GM23338 (cell line): ENCODE results near the gene ZFYVE28. TPM values are rescaled to one million over a fixed set of nuclear protein-coding genes. Genes with fewer than 3 reads are reported as not detected.

Experiments
- ATAC-seq: fragments of 200-7000 bp; cut with Tn5 transposase; 3 replicates; pipeline ENCODE4 v1.9.1; 2020
- DNase-seq: peaks from one replicate; pipeline ENCODE4 v3.0.0-alpha.2; 2015; ENCODE audit warnings: low spot score
- H2AFZ ChIP-seq: fragments of 200-600 bp; sonication (generic); 2 replicates; pipeline ENCODE4 v1.8.0; 2016; ENCODE audit warnings: antibody characterized with exemption, mild to moderate bottlenecking, moderate library complexity
- H3F3A ChIP-seq: fragments of 200-600 bp; sonication (generic); replicated peaks from 2 replicates; pipeline ENCODE4 v1.8.0; 2017; ENCODE audit warnings: antibody characterized with exemption, mixed run types, low read depth
- H3K27ac ChIP-seq: fragments of 200-600 bp; sonication (generic); 2 replicates; pipeline ENCODE4 v1.6.1; 2016; ENCODE audit warnings: low read depth
- H3K27me3 ChIP-seq: fragments of 200-600 bp; sonication (generic); 2 replicates; pipeline ENCODE4 v1.8.0; 2016; ENCODE audit warnings: mild to moderate bottlenecking, mixed run types, moderate library complexity; ENCODE audit not compliant: insufficient read depth
- H3K36me3 ChIP-seq: fragments of 200-600 bp; sonication (generic); 2 replicates; pipeline ENCODE4 v1.8.0; 2016; ENCODE audit warnings: mild to moderate bottlenecking; ENCODE audit not compliant: insufficient read depth
- H3K4me1 ChIP-seq: fragments of 200-600 bp; sonication (generic); 2 replicates; pipeline ENCODE4 v1.8.0; 2016; ENCODE audit warnings: mild to moderate bottlenecking, moderate library complexity; ENCODE audit not compliant: insufficient read depth
- H3K4me2 ChIP-seq: fragments of 200-600 bp; sonication (generic); 2 replicates; pipeline ENCODE4 v1.7.1; 2017; ENCODE audit warnings: mixed run types
- H3K4me3 ChIP-seq: fragments of 200-600 bp; sonication (generic); 2 replicates; pipeline ENCODE4 v1.6.1; 2016; ENCODE audit warnings: mixed run types
- H3K79me2 ChIP-seq: fragments of 200-600 bp; sonication (generic); replicated peaks from 2 replicates; pipeline ENCODE4 v1.8.0; 2017; ENCODE audit warnings: mild to moderate bottlenecking; ENCODE audit not compliant: insufficient read depth
- H3K9me2 ChIP-seq: fragments of 200-600 bp; sonication (generic); 2 replicates; pipeline ENCODE4 v1.8.0; 2017; ENCODE audit not compliant: insufficient read depth
- H4K20me1 ChIP-seq: fragments of 200-600 bp; sonication (generic); replicated peaks from 2 replicates; pipeline ENCODE4 v1.8.0; 2017; ENCODE audit warnings: mild to moderate bottlenecking; ENCODE audit not compliant: insufficient read depth
- H3K27ac Mint-ChIP-seq: 2 replicates; pipeline ENCODE4 v1.8.0; 2020; ENCODE audit warnings: inconsistent platforms, mild to moderate bottlenecking, moderate library complexity, mixed read lengths
- H3K27me3 Mint-ChIP-seq: 3 replicates; pipeline ENCODE4 v1.8.0; 2022; ENCODE audit warnings: low read depth, mild to moderate bottlenecking, moderate library complexity, mixed read lengths, inconsistent platforms; ENCODE audit not compliant: insufficient read depth, poor library complexity
- H3K36me3 Mint-ChIP-seq: 3 replicates; pipeline ENCODE4 v1.8.0; 2021; ENCODE audit warnings: low read depth, mild to moderate bottlenecking, inconsistent platforms, moderate library complexity, mixed read lengths
- H3K4me1 Mint-ChIP-seq: 3 replicates; pipeline ENCODE4 v1.8.0; 2020; ENCODE audit warnings: mild to moderate bottlenecking, inconsistent platforms, mixed read lengths
- H3K4me3 Mint-ChIP-seq: 3 replicates; pipeline ENCODE4 v1.8.0; 2021; ENCODE audit warnings: moderate library complexity, mild to moderate bottlenecking, inconsistent platforms, mixed read lengths
- H3K9me3 Mint-ChIP-seq: 3 replicates; pipeline ENCODE4 v1.8.0; 2020; ENCODE audit warnings: moderate library complexity, mild to moderate bottlenecking, inconsistent platforms, mixed read lengths
- CREB1 ChIP-seq: fragments of 250-450 bp; sonication (Bioruptor Pico); IDR thresholded peaks from 2 replicates; pipeline ENCODE4 v1.5.0; 2020; ENCODE audit warnings: low read depth, mild to moderate bottlenecking, moderate library complexity
- EZH2 ChIP-seq: fragments of 200-600 bp; sonication (generic); IDR thresholded peaks from one replicate; pipeline ENCODE4 v1.8.0; 2017; ENCODE audit warnings: antibody characterized with exemption, mild to moderate bottlenecking, low read depth; ENCODE audit not compliant: unreplicated experiment
- EZH2phosphoT487 ChIP-seq: fragments of 200-600 bp; sonication (generic); IDR thresholded peaks from one replicate; pipeline ENCODE4 v1.8.1; 2018; ENCODE audit warnings: antibody characterized with exemption; ENCODE audit not compliant: unreplicated experiment
- JUNB ChIP-seq: IDR thresholded peaks from one replicate; pipeline ENCODE4 v1.6.1; 2016; ENCODE audit warnings: antibody characterized with exemption; ENCODE audit not compliant: unreplicated experiment
- NANOG ChIP-seq: IDR thresholded peaks from 2 replicates; pipeline ENCODE4 v1.6.1; 2016; ENCODE audit warnings: antibody characterized with exemption, borderline replicate concordance
- POLR2AphosphoS5 ChIP-seq: IDR thresholded peaks from 2 replicates; pipeline ENCODE4 v1.6.1; 2016; ENCODE audit warnings: antibody characterized with exemption, low read depth
- REST ChIP-seq: IDR thresholded peaks from one replicate; pipeline ENCODE4 v1.6.1; 2018; ENCODE audit warnings: antibody characterized with exemption; ENCODE audit not compliant: unreplicated experiment
- STAT1 ChIP-seq: IDR thresholded peaks from one replicate; pipeline ENCODE4 v1.6.1; 2016; ENCODE audit warnings: antibody characterized with exemption; ENCODE audit not compliant: unreplicated experiment
- ZNF114 ChIP-seq: fragments of 250-450 bp; sonication (Bioruptor Pico); IDR thresholded peaks from 2 replicates; pipeline ENCODE4 v1.5.0; 2020; ENCODE audit warnings: mild to moderate bottlenecking, moderate library complexity
- ZNF331 ChIP-seq: fragments of 250-450 bp; sonication (Bioruptor Pico); IDR thresholded peaks from 2 replicates; pipeline ENCODE4 v1.5.0; 2020; ENCODE audit warnings: low read depth, mild to moderate bottlenecking, moderate library complexity
- ZNF462 ChIP-seq: fragments of 250-450 bp; sonication (Bioruptor Pico); IDR thresholded peaks from 2 replicates; pipeline ENCODE4 v1.5.0; 2020; ENCODE audit warnings: mild to moderate bottlenecking, moderate library complexity
- polyA plus RNA-seq: library from polyadenylated mRNA; unstranded; fragments of >200 nt; fragmentation: Nextera tagmentation; extraction: Ambion mirVana; gene quantifications from 2 replicates; pipeline ENCODE4 v1.2.1, GENCODE V29; 2016
- total RNA-seq: library from RNA; depleted of rRNA; stranded (reverse); fragments of >200 nt; shearing (Covaris generic); gene quantifications from 2 replicates; pipeline ENCODE4 v1.2.3, GENCODE V29; 2014
- TF ChIP-seq, protein P1 (sequence below), 2 experiments: fragments of 200-600 bp in 1 of 2; sonication (generic) in 1 of 2; conservative IDR thresholded peaks; 2 replicates each; pipeline versions ENCODE4 v1.5.1 to v1.6.1; 2016 to 2017; ENCODE audit warnings: antibody characterized with exemption in 2 of 2, low read depth in 2 of 2, mild to moderate bottlenecking in 2 of 2, moderate library complexity in 1 of 2
- TF ChIP-seq, protein P2 (sequence below): IDR thresholded peaks from 2 replicates; pipeline ENCODE4 v1.6.1; 2016; ENCODE audit warnings: antibody characterized with exemption

ZFYVE28 gene
- total and polyA plus RNA-seq, 2 experiments from 2014 or later, result 2.6 to 4.6 TPM

- DNase-seq (no peak), ATAC-seq (no peak)
- Histone ChIP-seq H3K4me3 (peak overlapping the region; percentile 48), H3K4me2 (peak overlapping the region; percentile 80), H2AFZ (peak overlapping the region; percentile 67), H3K9me2 (no peaks in the 10 kb centered on the region), H3K27me3 (peaks cover 41% of the 10 kb centered on the region), H3F3A (peaks cover 22% of the 10 kb centered on the region), H3K4me1 (peaks cover 38% of the 10 kb centered on the region), H3K79me2 (no peaks in the 10 kb centered on the region), H3K36me3 (no peaks in the 10 kb centered on the region), H3K27ac (peak overlapping the region; percentile 91), H4K20me1 (peaks cover 6% of the 10 kb centered on the region; the same call in 1 of the 2 replicates)
- H3K36me3 Mint-ChIP-seq, result no peaks in the 10 kb centered on the region; the same call in 2 of the 3 replicates
- peaks cover 45% of the 10 kb centered on the region for H3K27me3 Mint-ChIP-seq
- TF ChIP-seq EZH2phosphoT487, result no peak
- TF ChIP-seq CREB1 (CRISPR knock-in tag), result no peak
- TF ChIP-seq, protein P1, sequence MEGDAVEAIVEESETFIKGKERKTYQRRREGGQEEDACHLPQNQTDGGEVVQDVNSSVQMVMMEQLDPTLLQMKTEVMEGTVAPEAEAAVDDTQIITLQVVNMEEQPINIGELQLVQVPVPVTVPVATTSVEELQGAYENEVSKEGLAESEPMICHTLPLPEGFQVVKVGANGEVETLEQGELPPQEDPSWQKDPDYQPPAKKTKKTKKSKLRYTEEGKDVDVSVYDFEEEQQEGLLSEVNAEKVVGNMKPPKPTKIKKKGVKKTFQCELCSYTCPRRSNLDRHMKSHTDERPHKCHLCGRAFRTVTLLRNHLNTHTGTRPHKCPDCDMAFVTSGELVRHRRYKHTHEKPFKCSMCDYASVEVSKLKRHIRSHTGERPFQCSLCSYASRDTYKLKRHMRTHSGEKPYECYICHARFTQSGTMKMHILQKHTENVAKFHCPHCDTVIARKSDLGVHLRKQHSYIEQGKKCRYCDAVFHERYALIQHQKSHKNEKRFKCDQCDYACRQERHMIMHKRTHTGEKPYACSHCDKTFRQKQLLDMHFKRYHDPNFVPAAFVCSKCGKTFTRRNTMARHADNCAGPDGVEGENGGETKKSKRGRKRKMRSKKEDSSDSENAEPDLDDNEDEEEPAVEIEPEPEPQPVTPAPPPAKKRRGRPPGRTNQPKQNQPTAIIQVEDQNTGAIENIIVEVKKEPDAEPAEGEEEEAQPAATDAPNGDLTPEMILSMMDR (conservative IDR thresholded peaks at IDR 0.05; ENCODE audit: low read depth in 2 of 2), result no peak
- TF ChIP-seq REST, result no peak
- TF ChIP-seq ZNF114, result no peak
- no peak for TF ChIP-seq POLR2AphosphoS5
- no peak for TF ChIP-seq JUNB
- no peak for TF ChIP-seq STAT1
- TF ChIP-seq NANOG, result no peak
- TF ChIP-seq ZNF462, result no peak
- TF ChIP-seq EZH2, result no peak
- TF ChIP-seq ZNF331 (CRISPR knock-in tag), result no peak
- TF ChIP-seq, protein P2, sequence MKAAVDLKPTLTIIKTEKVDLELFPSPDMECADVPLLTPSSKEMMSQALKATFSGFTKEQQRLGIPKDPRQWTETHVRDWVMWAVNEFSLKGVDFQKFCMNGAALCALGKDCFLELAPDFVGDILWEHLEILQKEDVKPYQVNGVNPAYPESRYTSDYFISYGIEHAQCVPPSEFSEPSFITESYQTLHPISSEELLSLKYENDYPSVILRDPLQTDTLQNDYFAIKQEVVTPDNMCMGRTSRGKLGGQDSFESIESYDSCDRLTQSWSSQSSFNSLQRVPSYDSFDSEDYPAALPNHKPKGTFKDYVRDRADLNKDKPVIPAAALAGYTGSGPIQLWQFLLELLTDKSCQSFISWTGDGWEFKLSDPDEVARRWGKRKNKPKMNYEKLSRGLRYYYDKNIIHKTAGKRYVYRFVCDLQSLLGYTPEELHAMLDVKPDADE, result no peak
- H3K27ac Mint-ChIP-seq, result peak overlapping the region; percentile 84
- peaks cover 49% of the 10 kb centered on the region for H3K4me1 Mint-ChIP-seq
- H3K9me3 Mint-ChIP-seq, result no peaks in the 10 kb centered on the region; the same call in 2 of the 3 replicates
- peak overlapping the region; percentile 64 for H3K4me3 Mint-ChIP-seq
Observed at GRCh38 chr4:2412534-2412884, 5.9 kb downstream of the ZFYVE28 start.
